GM12878 (cell line): ENCODE results near the gene TEAD4. TPM values are rescaled to one million over a fixed set of nuclear protein-coding genes. Genes with fewer than 3 reads are reported as not detected.

ENCODE experiments used
- ATAC-seq: fragments of 200-7000 bp; cut with Tn5 transposase; 3 replicates; pipeline ENCODE4 v1.9.1; 2020; ENCODE audit warnings: mild to moderate bottlenecking, moderate library complexity
- BruUV-seq: library from RNA; stranded (reverse); fragments of 400-500 nt; replicated peaks from 2 replicates; lab custom pipeline; 2021; lab: Mats Ljungman, UMichigan
- CTCF ChIA-PET: fragments of 300-600 bp; sonication (Branson Sonifier 250); formaldehyde crosslinking; extraction: SDS; loops from one replicate; lab custom pipeline; 2021; ENCODE audit warnings: inconsistent platforms; lab: Yijun Ruan, JAX
- POLR2A ChIA-PET: fragments of 350-600 bp; formaldehyde crosslinking; extraction: SDS; loops from one replicate; lab custom pipeline; 2021; ENCODE audit warnings: inconsistent platforms; lab: Charles Lee
- RAD21 ChIA-PET: fragments of 300-600 bp; sonication (Branson Sonifier 250); formaldehyde crosslinking; loops from one replicate; lab custom pipeline; 2023; ENCODE audit warnings: antibody characterized with exemption; ENCODE audit not compliant: unreplicated experiment; lab: Charles Lee
- SMC1A ChIA-PET: fragments of 300-600 bp; sonication (Branson Sonifier 250); formaldehyde crosslinking; loops from one replicate; lab custom pipeline; 2023; ENCODE audit not compliant: unreplicated experiment, uncharacterized antibody; lab: Charles Lee
- DNase-seq: peaks from one replicate; pipeline ENCODE4 v3.0.0-alpha.2; 2011; ENCODE audit warnings: low read depth, low spot score
- FAIRE-seq: peaks from 3 replicates; lab custom pipeline; 2011; peaks lifted over from hg19 to GRCh38; lab: Jason Lieb, UNC
- H2AFZ ChIP-seq: 2 replicates; pipeline ENCODE4 v1.6.0; 2011; ENCODE audit warnings: low read depth, low read length, control low read depth; ENCODE audit not compliant: control insufficient read depth
- H3K27ac ChIP-seq: 2 replicates; pipeline ENCODE4 v1.5.1; 2011; ENCODE audit warnings: control low read depth; ENCODE audit not compliant: control insufficient read depth, insufficient read depth
- H3K27me3 ChIP-seq, 2 experiments: replicated peaks in 1 of 2; 2 replicates each; pipeline versions ENCODE4 v1.6.0 to v1.6.1; 2011; ENCODE audit warnings: low read length in 1 of 2; ENCODE audit not compliant: control insufficient read depth in 2 of 2, insufficient read depth in 2 of 2
- H3K36me3 ChIP-seq, 2 experiments: 2 replicates each; pipeline ENCODE4 v1.5.1; 2011; ENCODE audit warnings: low read length in 1 of 2; ENCODE audit not compliant: control insufficient read depth in 2 of 2, insufficient read depth in 2 of 2
- H3K4me1 ChIP-seq: 2 replicates; pipeline ENCODE4 v1.6.1; 2011; ENCODE audit warnings: mild to moderate bottlenecking, low read length, moderate library complexity, mixed read lengths; ENCODE audit not compliant: control insufficient read depth, insufficient read depth
- H3K4me2 ChIP-seq: 2 replicates; pipeline ENCODE4 v1.6.0; 2011; ENCODE audit warnings: control low read depth; ENCODE audit not compliant: control insufficient read depth, insufficient read depth
- H3K4me3 ChIP-seq: fragments of 200-600 bp; sonication (generic); 2 replicates; pipeline ENCODE4 v1.5.1; 2016
- H3K79me2 ChIP-seq: 2 replicates; pipeline ENCODE4 v1.6.0; 2011; ENCODE audit warnings: low read length; ENCODE audit not compliant: control insufficient read depth, insufficient read depth
- H3K9ac ChIP-seq: 2 replicates; pipeline ENCODE4 v1.8.0; 2011; ENCODE audit warnings: low read length, control low read depth, mixed read lengths; ENCODE audit not compliant: control insufficient read depth, insufficient read depth
- H3K9me3 ChIP-seq: replicated peaks from 3 replicates; pipeline ENCODE4 v1.5.1; 2011; ENCODE audit warnings: mild to moderate bottlenecking, low read length; ENCODE audit not compliant: control insufficient read depth, insufficient read depth
- H4K20me1 ChIP-seq: 2 replicates; pipeline ENCODE4 v1.6.0; 2011; ENCODE audit not compliant: control insufficient read depth, insufficient read depth
- CBX3 ChIP-seq: fragments of 200-600 bp; sonication (generic); IDR thresholded peaks from 2 replicates; pipeline ENCODE4 v1.6.1; 2016; ENCODE audit warnings: low read depth, borderline replicate concordance
- HCFC1 ChIP-seq: fragments of 150-350 bp; IDR thresholded peaks from 2 replicates; pipeline ENCODE4 v1.6.1; 2014; ENCODE audit warnings: low read length
- MYB ChIP-seq: fragments of 150-350 bp; IDR thresholded peaks from 2 replicates; pipeline ENCODE4 v1.6.1; 2014; ENCODE audit warnings: mild to moderate bottlenecking, low read depth, low read length, borderline replicate concordance
- PAX8 ChIP-seq: fragments of 450-650 bp; IDR thresholded peaks from 2 replicates; pipeline ENCODE4 v1.6.1; 2017; ENCODE audit warnings: mild to moderate bottlenecking, moderate library complexity
- RAD21 ChIP-seq: IDR thresholded peaks from 2 replicates; pipeline ENCODE4 v1.6.1; 2011; ENCODE audit warnings: mild to moderate bottlenecking, low read depth, low read length, moderate library complexity; ENCODE audit not compliant: insufficient read depth
- STAT3 ChIP-seq: IDR thresholded peaks from 2 replicates; pipeline ENCODE4 v1.6.1; 2011; ENCODE audit warnings: low read depth, low read length, improper control_type of control experiment
- ZZZ3 ChIP-seq: IDR thresholded peaks from 2 replicates; pipeline ENCODE4 v1.6.1; 2011; ENCODE audit warnings: low read depth; ENCODE audit not compliant: control insufficient read depth, insufficient read length
- WGBS: methylation state at CpG from one replicate; pipeline ENCODE4 v1.1.6; 2016; ENCODE audit warnings: low lambda C conversion rate; ENCODE audit not compliant: insufficient replicate concordance, insufficient coverage; ENCODE audit errors: missing lambda C conversion rate; 5-methylcytosine and 5-hydroxymethylcytosine counted together
- in situ Hi-C: fragments of 300-500 bp; cut with MboI; formaldehyde crosslinking; loops from 9 replicates; pipeline ENCODE4 v1.14.3; 2018; ENCODE audit warnings: mixed read lengths
- intact Hi-C: fragments of 100-400 bp; cut with micrococcal nuclease; formaldehyde crosslinking; loops from one replicate; pipeline ENCODE4 v1.14.2; 2022; ENCODE audit not compliant: unreplicated experiment
- polyA plus RNA-seq, 11 experiments: library from polyadenylated mRNA; depleted of rRNA in 4 of 11; unstranded in 6 of 11; stranded (reverse) in 5 of 11; fragments of >200 nt; fragmentation: Nextera tagmentation in 4 of 11; fragmentation: Illumina TruSeq in 1 of 11; extraction: Ambion mirVana in 4 of 11; extraction: Trizol in 1 of 11; gene quantifications; 1 replicate in 1 of 11; 2 replicates in 10 of 11; pipeline versions ENCODE4 v1.2.1 to v1.2.3, GENCODE V29; 2011 to 2016; ENCODE audit warnings: inconsistent platforms in 2 of 11, missing spikeins in 2 of 11, low read depth in 1 of 11
- total RNA-seq, 4 experiments: library from RNA; depleted of rRNA in 3 of 4; stranded (reverse); fragments of >200 nt in 3 of 4; fragmentation: Illumina TruSeq in 1 of 4; extraction: Trizol in 1 of 4; gene quantifications; 2 replicates each; pipeline versions ENCODE4 v1.2.1 to v1.2.3, GENCODE V29; 2013 to 2021
- TF ChIP-seq, protein P1 (sequence below): IDR thresholded peaks from 2 replicates; pipeline ENCODE4 v1.6.1; 2011; ENCODE audit warnings: borderline replicate concordance, low read depth, mild to moderate bottlenecking, moderate library complexity, low read length; ENCODE audit not compliant: insufficient read depth, poor library complexity, severe bottlenecking
- TF ChIP-seq, protein P2 (sequence below): IDR thresholded peaks from 2 replicates; pipeline ENCODE4 v1.6.1; 2012; ENCODE audit warnings: mild to moderate bottlenecking, low read depth, low read length
- TF ChIP-seq, protein P3 (sequence below): fragments of 450-650 bp; formaldehyde crosslinking; IDR thresholded peaks from 2 replicates; pipeline ENCODE4 v1.4.0; 2022; ENCODE audit warnings: mild to moderate bottlenecking, moderate library complexity
- TF ChIP-seq, protein P4 (sequence below): IDR thresholded peaks from 2 replicates; pipeline ENCODE4 v1.6.1; 2011; ENCODE audit warnings: mild to moderate bottlenecking, low read depth, low read length, moderate library complexity; ENCODE audit not compliant: insufficient replicate concordance

TEAD4 gene
- total and polyA plus RNA-seq, 10 of the 15 experiments (the other 5 are each of a cell fraction or from before 2014, with no cell fraction given): 0.04 to 0.68 (median 0.31) TPM; not detected in 4

DNA sequence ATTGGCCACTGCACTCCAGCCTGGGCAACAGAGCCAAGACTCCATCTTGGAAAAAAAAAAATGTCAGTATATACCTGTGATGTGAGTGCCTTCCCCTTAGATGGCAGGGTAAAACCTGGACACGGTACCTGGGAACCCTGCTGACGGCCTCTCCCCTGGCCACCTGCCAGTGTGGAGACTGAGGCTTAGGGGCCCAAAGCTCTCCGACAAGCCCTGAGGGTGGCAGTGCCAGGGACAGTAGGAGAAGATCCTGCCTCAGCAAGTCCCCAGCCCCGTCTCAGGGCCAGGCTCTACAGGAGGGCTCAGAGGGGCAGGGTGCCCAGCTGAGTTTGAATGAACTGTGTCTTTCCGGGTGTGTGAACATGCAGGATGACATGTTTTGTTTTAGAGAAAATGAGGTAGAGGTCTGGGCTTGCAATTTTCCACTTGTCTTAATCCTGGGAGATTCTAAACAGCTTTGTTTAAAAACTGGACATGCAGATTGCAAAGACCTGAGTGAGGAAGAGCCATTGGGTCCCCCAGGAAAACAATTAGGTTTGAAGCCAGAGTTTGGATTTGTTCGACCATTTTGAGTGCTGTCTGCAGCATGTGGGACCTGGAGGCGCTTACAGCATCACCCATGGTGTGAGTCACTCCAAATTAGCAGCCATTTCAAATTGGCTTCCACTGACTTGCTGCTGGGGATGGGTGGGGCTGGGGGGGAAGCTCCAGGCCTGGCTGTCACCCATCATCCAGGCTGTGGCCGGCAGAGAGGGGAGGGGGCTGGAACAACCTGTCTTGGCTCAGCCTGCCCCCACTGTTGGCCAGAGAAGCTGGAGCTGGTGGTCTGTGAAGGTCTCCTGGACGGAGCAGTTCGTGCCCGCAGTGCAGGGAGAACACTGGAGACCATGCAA lies 128.8 kb downstream of the TEAD4 start:
- POLR2A ChIA-PET: no interaction called here
- CTCF ChIA-PET: no interaction called here
- no peak overlapping the region for H3K4me3 ChIP-seq
- SMC1A ChIA-PET: no interaction called here
- H3K4me2 ChIP-seq: no peak overlapping the region
- H3K9ac ChIP-seq: no peak overlapping the region
- intact Hi-C loops (no loop called here), in situ Hi-C loops (no loop called here)
- RAD21 ChIA-PET: no interaction called here
- DNase-seq (no peak), FAIRE-seq (no peak), ATAC-seq (no peak)
- H3K9me3 ChIP-seq: no peaks in the 10 kb centered on the region
- H3K36me3 ChIP-seq: no peaks in the 10 kb centered on the region
- H3K79me2 ChIP-seq: no peaks in the 10 kb centered on the region
- peaks cover 0 to 2% of the 10 kb centered on the region in 2 experiments; a peak in 1 of 4 replicates for H3K27me3 ChIP-seq
- H2AFZ ChIP-seq: no peak overlapping the region
- no TSS peak for BruUV-seq
- WGBS: 34% methylated on average over 10 of the region's 11 CpGs
- H3K4me1 ChIP-seq: no peaks in the 10 kb centered on the region
- no peak overlapping the region for H3K27ac ChIP-seq
- no peaks in the 10 kb centered on the region for H4K20me1 ChIP-seq
- TF ChIP-seq ZZZ3 (no peak), MYB (no peak), CBX3 (no peak), HCFC1 (no peak), STAT3 (no peak), PAX8 (no peak), RAD21 (no peak)
- TF ChIP-seq, protein P1, sequence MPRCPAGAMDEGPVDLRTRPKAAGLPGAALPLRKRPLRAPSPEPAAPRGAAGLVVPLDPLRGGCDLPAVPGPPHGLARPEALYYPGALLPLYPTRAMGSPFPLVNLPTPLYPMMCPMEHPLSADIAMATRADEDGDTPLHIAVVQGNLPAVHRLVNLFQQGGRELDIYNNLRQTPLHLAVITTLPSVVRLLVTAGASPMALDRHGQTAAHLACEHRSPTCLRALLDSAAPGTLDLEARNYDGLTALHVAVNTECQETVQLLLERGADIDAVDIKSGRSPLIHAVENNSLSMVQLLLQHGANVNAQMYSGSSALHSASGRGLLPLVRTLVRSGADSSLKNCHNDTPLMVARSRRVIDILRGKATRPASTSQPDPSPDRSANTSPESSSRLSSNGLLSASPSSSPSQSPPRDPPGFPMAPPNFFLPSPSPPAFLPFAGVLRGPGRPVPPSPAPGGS: no peak
- TF ChIP-seq, protein P2, sequence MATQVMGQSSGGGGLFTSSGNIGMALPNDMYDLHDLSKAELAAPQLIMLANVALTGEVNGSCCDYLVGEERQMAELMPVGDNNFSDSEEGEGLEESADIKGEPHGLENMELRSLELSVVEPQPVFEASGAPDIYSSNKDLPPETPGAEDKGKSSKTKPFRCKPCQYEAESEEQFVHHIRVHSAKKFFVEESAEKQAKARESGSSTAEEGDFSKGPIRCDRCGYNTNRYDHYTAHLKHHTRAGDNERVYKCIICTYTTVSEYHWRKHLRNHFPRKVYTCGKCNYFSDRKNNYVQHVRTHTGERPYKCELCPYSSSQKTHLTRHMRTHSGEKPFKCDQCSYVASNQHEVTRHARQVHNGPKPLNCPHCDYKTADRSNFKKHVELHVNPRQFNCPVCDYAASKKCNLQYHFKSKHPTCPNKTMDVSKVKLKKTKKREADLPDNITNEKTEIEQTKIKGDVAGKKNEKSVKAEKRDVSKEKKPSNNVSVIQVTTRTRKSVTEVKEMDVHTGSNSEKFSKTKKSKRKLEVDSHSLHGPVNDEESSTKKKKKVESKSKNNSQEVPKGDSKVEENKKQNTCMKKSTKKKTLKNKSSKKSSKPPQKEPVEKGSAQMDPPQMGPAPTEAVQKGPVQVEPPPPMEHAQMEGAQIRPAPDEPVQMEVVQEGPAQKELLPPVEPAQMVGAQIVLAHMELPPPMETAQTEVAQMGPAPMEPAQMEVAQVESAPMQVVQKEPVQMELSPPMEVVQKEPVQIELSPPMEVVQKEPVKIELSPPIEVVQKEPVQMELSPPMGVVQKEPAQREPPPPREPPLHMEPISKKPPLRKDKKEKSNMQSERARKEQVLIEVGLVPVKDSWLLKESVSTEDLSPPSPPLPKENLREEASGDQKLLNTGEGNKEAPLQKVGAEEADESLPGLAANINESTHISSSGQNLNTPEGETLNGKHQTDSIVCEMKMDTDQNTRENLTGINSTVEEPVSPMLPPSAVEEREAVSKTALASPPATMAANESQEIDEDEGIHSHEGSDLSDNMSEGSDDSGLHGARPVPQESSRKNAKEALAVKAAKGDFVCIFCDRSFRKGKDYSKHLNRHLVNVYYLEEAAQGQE: no peak
- TF ChIP-seq, protein P3, sequence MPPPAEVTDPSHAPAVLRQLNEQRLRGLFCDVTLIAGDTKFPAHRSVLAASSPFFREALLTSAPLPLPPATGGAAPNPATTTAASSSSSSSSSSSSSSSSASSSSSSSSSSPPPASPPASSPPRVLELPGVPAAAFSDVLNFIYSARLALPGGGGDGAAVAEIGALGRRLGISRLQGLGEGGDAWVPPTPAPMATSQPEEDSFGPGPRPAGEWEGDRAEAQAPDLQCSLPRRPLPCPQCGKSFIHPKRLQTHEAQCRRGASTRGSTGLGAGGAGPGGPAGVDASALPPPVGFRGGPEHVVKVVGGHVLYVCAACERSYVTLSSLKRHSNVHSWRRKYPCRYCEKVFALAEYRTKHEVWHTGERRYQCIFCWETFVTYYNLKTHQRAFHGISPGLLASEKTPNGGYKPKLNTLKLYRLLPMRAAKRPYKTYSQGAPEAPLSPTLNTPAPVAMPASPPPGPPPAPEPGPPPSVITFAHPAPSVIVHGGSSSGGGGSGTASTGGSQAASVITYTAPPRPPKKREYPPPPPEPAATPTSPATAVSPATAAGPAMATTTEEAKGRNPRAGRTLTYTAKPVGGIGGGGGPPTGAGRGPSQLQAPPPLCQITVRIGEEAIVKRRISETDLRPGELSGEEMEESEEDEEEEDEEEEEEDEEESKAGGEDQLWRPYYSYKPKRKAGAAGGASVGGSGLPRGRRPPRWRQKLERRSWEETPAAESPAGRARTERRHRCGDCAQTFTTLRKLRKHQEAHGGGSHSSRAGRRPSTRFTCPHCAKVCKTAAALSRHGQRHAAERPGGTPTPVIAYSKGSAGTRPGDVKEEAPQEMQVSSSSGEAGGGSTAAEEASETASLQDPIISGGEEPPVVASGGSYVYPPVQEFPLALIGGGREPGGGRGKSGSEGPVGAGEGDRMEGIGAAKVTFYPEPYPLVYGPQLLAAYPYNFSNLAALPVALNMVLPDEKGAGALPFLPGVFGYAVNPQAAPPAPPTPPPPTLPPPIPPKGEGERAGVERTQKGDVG (CRISPR knock-in tag): no peak
- TF ChIP-seq, protein P4, sequence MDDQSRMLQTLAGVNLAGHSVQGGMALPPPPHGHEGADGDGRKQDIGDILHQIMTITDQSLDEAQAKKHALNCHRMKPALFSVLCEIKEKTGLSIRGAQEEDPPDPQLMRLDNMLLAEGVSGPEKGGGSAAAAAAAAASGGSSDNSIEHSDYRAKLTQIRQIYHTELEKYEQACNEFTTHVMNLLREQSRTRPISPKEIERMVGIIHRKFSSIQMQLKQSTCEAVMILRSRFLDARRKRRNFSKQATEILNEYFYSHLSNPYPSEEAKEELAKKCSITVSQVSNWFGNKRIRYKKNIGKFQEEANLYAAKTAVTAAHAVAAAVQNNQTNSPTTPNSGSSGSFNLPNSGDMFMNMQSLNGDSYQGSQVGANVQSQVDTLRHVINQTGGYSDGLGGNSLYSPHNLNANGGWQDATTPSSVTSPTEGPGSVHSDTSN: no peak
